ENCODE measurements around the gene LMTK2.

LMTK2 gene

GRCh38 chr7:98252425-98253054, 145.9 kb downstream of the LMTK2 start:
- Histone ChIP-seq H3K9ac (ENCODE audit: low read depth, low read length) (peak overlapping the region; percentile 88; the same call in 1 of the 2 replicates), H3K9me3 (ENCODE audit: control insufficient read depth, insufficient read depth, low read length) (no peaks in the 10 kb centered on the region), H3K36me3 (ENCODE audit: insufficient read depth, low read length) (no peaks in the 10 kb centered on the region), H3K4me1 (ENCODE audit: insufficient read depth, low read length) (peaks cover 6% of the 10 kb centered on the region; the same call in 1 of the 2 replicates)

DNA sequence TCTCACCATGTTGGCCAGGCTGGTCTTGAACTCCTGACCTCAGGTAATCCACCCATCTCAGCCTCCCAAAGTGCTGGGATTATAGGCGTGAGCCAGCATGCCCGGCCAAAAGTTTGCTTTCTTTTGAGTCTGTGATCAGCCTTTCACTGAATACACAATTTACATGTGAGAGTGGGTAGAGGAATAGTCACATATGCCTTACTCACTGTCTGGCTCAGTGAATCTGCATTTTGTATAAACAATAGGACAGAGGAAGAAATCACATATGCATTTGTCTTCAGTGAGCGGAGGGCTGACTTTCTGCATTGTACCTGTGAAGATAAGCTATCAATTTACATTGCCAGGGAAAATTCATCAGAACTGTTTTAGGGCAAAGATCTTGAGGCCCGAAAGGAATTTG, 147.9 kb downstream of the LMTK2 start:
- no peak overlapping the region for H3K9ac ChIP-seq (ENCODE audit: low read depth, low read length)
- H3K4me1 ChIP-seq (ENCODE audit: insufficient read depth, low read length) = no peaks in the 10 kb centered on the region; the same call in 1 of the 2 replicates
- no peaks in the 10 kb centered on the region for H3K9me3 ChIP-seq (ENCODE audit: control insufficient read depth, insufficient read depth, low read length)
- H3K36me3 ChIP-seq (ENCODE audit: insufficient read depth, low read length) = no peaks in the 10 kb centered on the region

- Histone ChIP-seq H3K36me3 (ENCODE audit: insufficient read depth, low read length) (no peaks in the 10 kb centered on the region), H3K9ac (ENCODE audit: low read depth, low read length) (no peak overlapping the region), H3K4me1 (ENCODE audit: insufficient read depth, low read length) (no peaks in the 10 kb centered on the region; the same call in 1 of the 2 replicates), H3K9me3 (ENCODE audit: control insufficient read depth, insufficient read depth, low read length) (no peaks in the 10 kb centered on the region)
Observed at GRCh38 chr7:98254951-98255610, 148.4 kb downstream of the LMTK2 start.

DNA sequence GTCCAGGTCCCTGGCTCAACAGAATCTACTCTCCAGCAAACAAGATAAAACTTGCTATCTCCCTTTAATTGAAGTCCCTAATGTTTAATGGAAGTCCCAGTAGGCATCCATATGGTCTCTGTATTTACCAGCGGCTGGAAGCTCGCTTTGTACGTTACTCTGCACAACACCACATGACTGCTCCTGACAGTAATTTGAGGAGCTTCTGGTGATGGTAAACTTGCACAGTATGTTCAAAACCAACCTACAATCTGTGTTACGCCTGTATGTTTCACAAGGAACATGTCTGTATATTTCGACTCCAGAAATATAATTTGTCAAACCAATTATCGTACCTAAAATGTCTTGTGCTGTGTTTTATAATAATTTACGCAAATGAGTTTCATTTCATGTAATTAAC, 149.8 kb downstream of the LMTK2 start:
- H3K9ac ChIP-seq (ENCODE audit: low read depth, low read length) = no peak overlapping the region
- H3K4me1 ChIP-seq (ENCODE audit: insufficient read depth, low read length) = no peaks in the 10 kb centered on the region
- H3K36me3 ChIP-seq (ENCODE audit: insufficient read depth, low read length) = 0 out of 2 replicates have a peak, but pooled peaks cover 3% of the 10 kb centered on the region
- no peaks in the 10 kb centered on the region for H3K9me3 ChIP-seq (ENCODE audit: control insufficient read depth, insufficient read depth, low read length)

GRCh38 chr7:98257701-98258100, 151.0 kb downstream of the LMTK2 start:
- Histone ChIP-seq H3K36me3 (ENCODE audit: insufficient read depth, low read length) (0 out of 2 replicates have a peak, but pooled peaks cover 3% of the 10 kb centered on the region), H3K4me1 (ENCODE audit: insufficient read depth, low read length) (no peaks in the 10 kb centered on the region), H3K9me3 (ENCODE audit: control insufficient read depth, insufficient read depth, low read length) (no peaks in the 10 kb centered on the region), H3K9ac (ENCODE audit: low read depth, low read length) (no peak overlapping the region)
